Esophagus (tissue), 2 donors: ENCODE data around the gene ARL11. TPM values are rescaled to one million over a fixed set of nuclear protein-coding genes. Genes with fewer than 3 reads are reported as not detected.

Source experiments
- H3K27ac ChIP-seq, 2 donors: one replicate each; pipeline ENCODE4 v1.5.1; 2013; ENCODE audit warnings: low read depth in 2 of 2, mild to moderate bottlenecking in 2 of 2, inconsistent platforms in 1 of 2, low read length in 1 of 2, moderate library complexity in 1 of 2
- H3K27me3 ChIP-seq, 2 donors: one replicate each; pipeline ENCODE4 v1.6.1; 2013; ENCODE audit warnings: low read length in 2 of 2, control low read depth in 1 of 2, mild to moderate bottlenecking in 1 of 2; ENCODE audit not compliant: insufficient read depth in 2 of 2, control insufficient read depth in 1 of 2
- H3K36me3 ChIP-seq, 2 donors: one replicate each; pipeline ENCODE4 v1.6.1; 2013; ENCODE audit warnings: low read length in 1 of 2; ENCODE audit not compliant: control insufficient read depth in 2 of 2, insufficient read depth in 2 of 2
- H3K4me1 ChIP-seq, 2 donors: one replicate each; pipeline ENCODE4 v1.6.1; 2013; ENCODE audit warnings: low read length in 1 of 2; ENCODE audit not compliant: control insufficient read depth in 2 of 2, insufficient read depth in 2 of 2
- H3K4me3 ChIP-seq, 2 donors: one replicate each; pipeline ENCODE4 v1.5.1; 2013; ENCODE audit warnings: low read length in 2 of 2, mild to moderate bottlenecking in 2 of 2, low read depth in 1 of 2, moderate library complexity in 1 of 2
- H3K9me3 ChIP-seq, 2 donors: one replicate each; pipeline ENCODE4 v1.6.1; 2013; ENCODE audit warnings: mild to moderate bottlenecking in 2 of 2, low read depth in 1 of 2, low read length in 1 of 2, moderate library complexity in 1 of 2; ENCODE audit not compliant: control insufficient read depth in 2 of 2, insufficient read depth in 1 of 2
- WGBS, 2 donors: extraction: QIAGEN DNeasy Blood & Tissue Kit; methylation state at CpG; one replicate each; pipeline ENCODE4 v1.1.7; 2013; 5-methylcytosine and 5-hydroxymethylcytosine counted together
- polyA plus RNA-seq, 2 donors: library from polyadenylated mRNA; stranded (reverse); fragments of 200-250 nt; gene quantifications; one replicate each; pipeline ENCODE4 v1.2.3, GENCODE V29; 2013
- donor health status: healthy with polysubstance abuse.
- donor health status: Bipolar disorder and iron deficiency.

Gene ARL11
- polyA plus RNA-seq, 2 donors, result 1.3 to 2.0 TPM

DNA sequence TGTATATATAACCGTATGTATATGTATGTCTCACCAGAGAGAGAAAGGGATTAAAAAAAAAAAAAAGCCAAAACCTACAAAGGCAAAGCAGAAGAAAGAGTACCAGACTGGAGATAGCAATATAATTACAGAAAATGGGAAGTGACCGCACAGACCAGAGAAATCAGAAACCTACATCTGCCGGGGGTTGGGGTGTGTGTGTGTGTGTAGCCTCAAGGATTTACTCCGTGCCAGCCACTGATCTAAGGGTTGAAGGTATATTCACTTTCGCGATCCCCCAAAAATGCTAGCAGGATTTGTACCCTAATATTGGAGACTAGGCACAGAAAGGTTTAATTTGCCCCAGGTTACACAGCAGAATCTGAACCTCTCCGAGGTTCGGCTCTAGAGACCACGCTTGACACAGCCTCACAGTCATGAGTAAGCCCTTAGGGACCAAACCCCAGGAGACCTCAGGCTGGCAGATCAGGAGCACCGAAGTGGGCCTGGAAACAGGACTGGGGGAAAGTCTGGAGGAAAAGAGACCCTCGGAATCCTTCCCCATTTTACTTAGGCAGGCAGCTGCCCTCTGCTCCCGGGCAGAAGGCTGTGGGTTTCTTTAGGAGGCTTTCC, 14.8 kb downstream of the ARL11 start:
- Histone ChIP-seq H3K4me1 (peaks cover 0 to 2% of the 10 kb centered on the region in 2 donors), H3K9me3 (no peaks in the 10 kb centered on the region), H3K4me3 (no peak overlapping the region), H3K36me3 (no peaks in the 10 kb centered on the region), H3K27ac (no peak overlapping the region), H3K27me3 (no peaks in the 10 kb centered on the region)
- 86 to 87% methylated on average over 12 of the region's 12 CpGs for WGBS, 2 donors

DNA sequence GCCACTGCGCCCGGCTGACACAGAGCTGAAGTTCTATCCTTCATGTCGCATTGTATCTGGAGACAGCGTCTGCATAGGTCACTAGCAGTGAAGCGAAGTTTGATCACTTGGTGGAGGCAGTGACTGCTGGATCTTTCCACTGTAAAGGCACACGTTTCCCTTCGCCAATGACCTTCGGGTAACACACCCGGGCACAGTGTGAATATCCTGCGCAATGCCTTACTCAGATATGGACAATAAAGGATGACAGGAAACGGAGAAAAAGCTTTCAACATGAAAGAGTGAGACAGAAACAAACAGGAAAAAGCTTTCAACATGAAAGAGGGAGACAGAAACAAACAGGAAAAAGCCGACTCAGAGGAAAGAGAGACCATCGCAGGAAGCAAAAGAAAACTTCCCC, 17.1 kb downstream of the ARL11 start:
- 80 to 83% methylated on average over 13 of the region's 13 CpGs for WGBS, 2 donors
- Histone ChIP-seq H3K27ac (no peak overlapping the region), H3K4me1 (peaks cover 0 to 2% of the 10 kb centered on the region in 2 donors), H3K36me3 (no peaks in the 10 kb centered on the region), H3K9me3 (no peaks in the 10 kb centered on the region), H3K27me3 (no peaks in the 10 kb centered on the region), H3K4me3 (no peak overlapping the region)

DNA sequence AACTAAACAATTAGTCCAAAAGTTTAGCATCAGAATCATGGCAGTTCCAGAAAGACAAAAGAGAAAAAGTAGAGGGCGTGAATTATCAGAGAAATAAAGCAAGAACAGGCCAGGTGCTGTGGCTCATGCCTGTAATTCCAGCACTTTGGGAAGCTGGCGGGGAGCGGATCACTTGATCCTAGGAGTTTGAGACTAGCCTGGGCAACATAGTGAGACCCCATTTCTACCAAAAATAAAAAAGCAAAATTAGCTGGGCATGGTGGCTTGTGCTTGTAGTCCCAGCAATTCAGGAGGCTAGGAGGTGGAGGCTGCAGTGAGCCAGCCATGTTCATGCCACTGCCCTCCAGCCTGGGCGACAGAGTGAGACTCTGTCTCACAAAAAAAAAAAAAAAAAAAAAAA, 18.4 kb downstream of the ARL11 start:
- H3K9me3 ChIP-seq, result no peaks in the 10 kb centered on the region
- H3K36me3 ChIP-seq, result no peaks in the 10 kb centered on the region
- no peaks in the 10 kb centered on the region for H3K4me1 ChIP-seq
- H3K27ac ChIP-seq, result no peak overlapping the region
- H3K4me3 ChIP-seq, result no peak overlapping the region
- WGBS, 2 donors, result 93 to 95% methylated on average over 4 of the region's 4 CpGs
- no peaks in the 10 kb centered on the region for H3K27me3 ChIP-seq

DNA sequence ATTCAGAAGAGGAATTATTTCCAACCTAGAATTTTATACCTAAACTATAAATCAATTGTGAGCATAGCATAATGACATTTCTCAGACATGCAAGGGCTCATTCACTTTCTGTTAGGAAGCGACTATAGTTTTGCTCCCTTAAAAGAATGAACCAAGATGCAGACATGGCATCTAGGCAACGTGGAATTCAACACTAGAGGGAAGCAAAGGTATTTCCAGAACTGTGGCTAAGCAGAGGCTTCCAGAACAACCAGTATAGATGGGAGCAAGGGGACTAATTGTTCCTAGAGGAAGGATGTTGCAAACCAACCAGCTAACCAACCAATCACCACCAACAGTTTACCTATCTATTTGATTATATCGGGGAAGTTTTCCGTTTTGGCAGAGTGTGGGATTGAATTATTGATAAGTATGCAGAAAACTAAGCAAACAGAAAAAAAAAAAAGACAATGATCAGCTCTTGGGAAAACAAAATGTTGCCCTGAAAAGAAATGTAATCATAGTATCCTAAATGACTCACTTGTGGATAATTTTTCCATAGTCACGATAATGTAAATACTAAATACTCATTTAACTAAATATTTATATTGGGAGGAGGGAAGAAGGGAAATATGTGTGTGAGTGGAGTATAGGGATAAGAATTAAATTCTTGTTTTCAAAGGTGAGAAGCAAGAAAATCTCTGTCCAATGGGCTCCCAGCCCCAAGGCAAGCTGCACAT, 21.1 kb downstream of the ARL11 start:
- Histone ChIP-seq H3K4me1 (no peaks in the 10 kb centered on the region), H3K9me3 (no peaks in the 10 kb centered on the region), H3K27ac (no peak overlapping the region), H3K27me3 (no peaks in the 10 kb centered on the region), H3K4me3 (no peak overlapping the region), H3K36me3 (no peaks in the 10 kb centered on the region)
- WGBS, 2 donors, result 60 to 62% methylated on average over 5 of the region's 5 CpGs

DNA sequence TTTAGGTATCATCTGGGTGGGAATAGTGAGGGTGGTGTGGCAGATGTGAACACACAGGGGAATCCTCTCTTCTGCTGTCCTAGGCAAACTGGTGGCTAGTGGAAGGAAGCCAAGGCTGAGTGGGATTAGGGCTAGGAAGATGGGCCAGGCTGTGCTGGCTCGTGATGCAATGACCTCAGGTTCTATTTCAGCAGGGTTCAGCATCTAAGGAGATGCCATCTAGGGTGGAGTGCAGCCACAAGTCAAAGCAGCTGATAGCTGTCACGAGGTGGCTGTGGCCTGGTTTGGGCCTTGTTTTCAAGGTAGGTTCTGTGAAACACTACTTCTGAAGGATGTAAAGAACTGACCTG, 21.6 kb downstream of the ARL11 start:
- Histone ChIP-seq H3K27me3 (no peaks in the 10 kb centered on the region), H3K36me3 (no peaks in the 10 kb centered on the region), H3K4me3 (no peak overlapping the region), H3K27ac (no peak overlapping the region), H3K4me1 (no peaks in the 10 kb centered on the region), H3K9me3 (no peaks in the 10 kb centered on the region)
- 69 to 83% methylated on average over 2 of the region's 2 CpGs for WGBS, 2 donors

DNA sequence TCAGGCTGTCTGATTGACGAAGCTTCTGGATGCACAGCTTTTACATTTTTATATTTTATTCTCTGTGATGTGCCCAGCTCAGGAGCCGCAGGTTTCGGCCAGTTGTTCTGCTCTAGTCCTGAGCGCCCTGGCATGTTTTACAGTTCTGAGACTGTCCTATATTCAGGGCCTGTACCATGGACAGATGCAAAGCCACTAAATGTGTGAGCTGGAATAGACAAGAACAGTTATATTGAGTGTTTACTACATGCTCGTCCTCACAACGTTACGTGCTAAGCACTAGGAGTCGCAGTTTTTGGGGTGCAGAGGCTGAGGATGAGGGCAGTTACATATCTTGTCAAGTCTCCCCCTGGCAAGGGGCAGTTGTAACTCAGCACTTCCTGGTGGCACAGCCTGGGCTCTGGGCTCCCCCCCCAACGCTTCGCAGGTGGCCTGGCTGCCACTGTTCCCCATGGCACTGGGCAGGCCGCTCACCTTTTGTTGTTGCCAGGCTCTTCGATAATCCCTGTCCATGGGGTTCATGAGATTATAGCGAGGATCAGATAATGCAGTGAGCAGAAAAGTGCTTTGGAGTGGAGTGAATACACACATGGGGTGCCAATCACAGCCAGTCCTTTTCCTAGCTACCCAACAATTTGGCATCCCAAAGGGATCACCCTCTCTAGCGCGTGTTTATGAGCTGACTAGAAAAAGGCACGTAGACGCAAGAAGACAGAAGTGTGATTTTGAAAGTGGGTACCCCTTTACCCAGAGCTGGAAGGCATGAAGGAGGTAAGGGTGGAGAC, 23.5 kb downstream of the ARL11 start:
- H3K27ac ChIP-seq, result no peak overlapping the region
- no peaks in the 10 kb centered on the region for H3K27me3 ChIP-seq
- no peak overlapping the region for H3K4me3 ChIP-seq
- H3K4me1 ChIP-seq, result peaks cover 0 to 3% of the 10 kb centered on the region in 2 donors
- no peaks in the 10 kb centered on the region for H3K36me3 ChIP-seq
- no peaks in the 10 kb centered on the region for H3K9me3 ChIP-seq
- 83% methylated on average over 17 of the region's 17 CpGs for WGBS, 2 donors

DNA sequence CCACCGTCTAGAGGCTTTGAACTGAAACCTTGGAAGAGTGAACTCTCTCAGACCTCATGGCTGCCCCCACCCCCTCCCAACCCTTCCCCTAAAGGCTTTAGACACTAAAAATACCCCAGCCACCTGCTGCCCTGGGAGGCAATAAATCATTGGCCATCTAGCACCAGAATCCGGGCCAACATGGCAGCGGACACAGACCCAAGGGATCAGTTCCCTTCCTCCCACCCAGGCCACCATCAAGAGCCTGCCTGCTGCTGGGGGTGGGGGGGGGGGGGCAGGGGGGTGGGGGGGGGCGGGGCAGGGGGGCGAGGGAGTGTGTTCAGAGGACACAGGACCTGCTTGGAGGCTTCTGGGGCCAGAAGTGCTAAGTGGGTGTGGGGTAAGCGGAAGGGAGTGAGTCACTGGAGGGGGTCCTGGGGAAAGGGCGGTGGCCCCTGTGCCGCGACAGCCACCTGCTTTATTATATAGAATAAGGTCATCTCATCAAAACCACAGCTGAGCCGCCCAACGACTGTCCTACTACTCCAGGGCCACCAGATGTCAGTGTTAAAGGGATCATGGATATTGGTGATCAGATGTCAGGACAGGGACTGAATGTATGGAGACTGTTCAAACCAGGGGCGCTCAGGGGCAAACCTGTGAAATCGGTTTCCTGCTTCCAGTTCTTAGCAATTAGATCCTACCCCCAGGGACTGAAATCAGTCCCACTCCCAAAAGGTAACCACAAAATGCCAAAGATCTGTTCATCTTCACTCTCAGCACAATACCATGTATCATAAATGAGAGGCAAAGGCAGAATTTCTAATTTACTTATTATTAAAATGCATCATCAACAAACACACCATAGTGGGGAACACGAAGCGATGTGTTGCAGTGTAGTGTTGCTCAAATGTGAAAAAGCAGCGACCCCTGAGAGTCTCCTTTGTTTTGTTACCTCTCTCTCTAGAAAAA, 24.3 kb downstream of the ARL11 start:
- WGBS, 2 donors, result 44 to 50% methylated on average over 14 to 16 of the region's 16 CpGs
- no peaks in the 10 kb centered on the region for H3K9me3 ChIP-seq
- H3K4me1 ChIP-seq, result peaks cover 0 to 4% of the 10 kb centered on the region in 2 donors
- no peaks in the 10 kb centered on the region for H3K36me3 ChIP-seq
- no peak overlapping the region for H3K4me3 ChIP-seq
- no peaks in the 10 kb centered on the region for H3K27me3 ChIP-seq
- H3K27ac ChIP-seq, result no peak overlapping the region

DNA sequence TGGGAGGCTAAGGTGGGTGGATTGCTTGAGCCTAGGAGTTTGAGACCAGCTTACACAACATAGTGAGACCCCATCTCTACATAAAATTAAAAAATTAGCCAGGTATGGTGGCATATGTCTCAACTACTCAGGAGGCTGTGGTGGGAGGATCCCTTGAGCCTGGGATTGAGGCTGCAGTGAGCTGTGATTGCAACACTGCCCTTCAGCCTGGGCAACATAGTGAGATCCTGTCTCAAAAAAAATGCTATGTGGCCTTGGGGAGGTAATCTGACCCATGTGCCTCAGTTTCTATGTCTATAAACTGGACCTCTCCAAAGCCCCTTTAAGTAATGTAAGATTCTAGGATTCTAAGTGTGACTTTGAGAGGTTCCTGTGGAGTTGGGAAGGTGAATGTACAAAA, 25.2 kb downstream of the ARL11 start:
- H3K4me1 ChIP-seq, result peaks cover 0 to 8% of the 10 kb centered on the region in 2 donors
- no peaks in the 10 kb centered on the region for H3K27me3 ChIP-seq
- no peaks in the 10 kb centered on the region for H3K36me3 ChIP-seq
- no peak overlapping the region for H3K4me3 ChIP-seq
- H3K9me3 ChIP-seq, result no peaks in the 10 kb centered on the region
- no peak overlapping the region for H3K27ac ChIP-seq

DNA sequence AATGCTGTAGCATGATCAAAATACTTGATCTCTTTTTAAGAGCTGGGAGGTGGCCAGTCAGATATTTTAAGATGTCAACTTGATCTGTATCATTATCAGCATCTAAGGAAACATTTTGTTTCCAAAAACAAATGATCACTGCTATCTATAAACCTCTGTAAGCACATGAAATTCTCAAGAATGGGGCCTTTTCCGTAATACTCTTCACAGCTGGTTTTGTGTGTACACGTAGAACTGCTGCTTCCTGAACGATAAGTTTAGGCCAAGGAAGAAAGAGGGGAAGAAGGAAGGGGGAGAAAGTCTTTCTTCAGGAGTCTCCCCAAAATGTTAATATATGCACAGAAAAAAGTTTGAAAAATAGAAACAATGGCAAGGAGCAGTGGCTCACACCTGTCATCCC, 25.7 kb downstream of the ARL11 start:
- H3K36me3 ChIP-seq, result no peaks in the 10 kb centered on the region
- 90 to 94% methylated on average over 3 of the region's 3 CpGs for WGBS, 2 donors
- H3K27me3 ChIP-seq, result no peaks in the 10 kb centered on the region
- no peaks in the 10 kb centered on the region for H3K9me3 ChIP-seq
- peaks cover 0 to 8% of the 10 kb centered on the region in 2 donors for H3K4me1 ChIP-seq
- H3K4me3 ChIP-seq, result no peak overlapping the region
- no peak overlapping the region for H3K27ac ChIP-seq
